Right lobe of liver (tissue), 6 donors: ENCODE results near the gene ANXA2. TPM values are rescaled to one million over a fixed set of nuclear protein-coding genes. Genes with fewer than 3 reads are reported as not detected.

Source experiments
- ATAC-seq, 4 donors: fragments of 200-7000 bp; cut with Tn5 transposase; one replicate each; pipeline ENCODE4 v1.9.1; 2020; ENCODE audit warnings: mild to moderate bottlenecking in 4 of 4, moderate library complexity in 4 of 4
- DNase-seq, 3 donors: peaks; one replicate each; pipeline ENCODE4 v3.0.0-alpha.2; 2020
- H3K27ac ChIP-seq, 3 donors: fragments of 200-600 bp; one replicate each; pipeline ENCODE4 v1.8.0; 2022
- H3K27me3 ChIP-seq, 2 donors: fragments of 200-600 bp; one replicate each; pipeline ENCODE4 v1.8.0; 2022
- H3K36me3 ChIP-seq, 4 donors: fragments of 200-600 bp; sonication (generic) in 1 of 4; one replicate each; pipeline versions ENCODE4 v1.5.1 to v1.8.0; 2017 to 2022; ENCODE audit warnings: control low read depth in 1 of 4
- H3K4me1 ChIP-seq, 4 donors: fragments of 200-600 bp; sonication (generic) in 1 of 4; one replicate each; pipeline versions ENCODE4 v1.5.1 to v1.8.0; 2017 to 2022; ENCODE audit warnings: control low read depth in 1 of 4
- H3K4me3 ChIP-seq, 3 donors: fragments of 200-600 bp; one replicate each; pipeline ENCODE4 v1.8.0; 2022
- H3K9me3 ChIP-seq, 4 donors: fragments of 200-600 bp; sonication (generic) in 1 of 4; one replicate each; pipeline versions ENCODE4 v1.5.1 to v1.8.0; 2017 to 2022; ENCODE audit warnings: control low read depth in 1 of 4
- POLR2A ChIP-seq: fragments of 450-650 bp; IDR thresholded peaks from one replicate; pipeline ENCODE4 v1.6.1; 2017; ENCODE audit warnings: antibody characterized with exemption, mild to moderate bottlenecking
- WGBS: methylation state at CpG from one replicate; pipeline ENCODE4 v1.1.6; 2018; ENCODE audit warnings: low coverage, low lambda C conversion rate; ENCODE audit not compliant: insufficient coverage; ENCODE audit errors: missing lambda C conversion rate; 5-methylcytosine and 5-hydroxymethylcytosine counted together
- intact Hi-C, 2 donors: fragments of 100-400 bp; cut with DNase I; formaldehyde crosslinking; loops; one replicate each; pipeline versions ENCODE4 v1.11.2 to v1.14.1; 2022
- total RNA-seq, 6 experiments: library from RNA; depleted of rRNA in 2 of 6; stranded (reverse); fragments of >200 nt in 2 of 6; fragmentation: NEBNext Ultra II Directional in 3 of 6; extraction: Animal tissue kit (Norgen Biotek cat#: 25700) in 3 of 6; gene quantifications; one replicate each; pipeline versions ENCODE4 v1.1.0 to v1.2.4, GENCODE V29; 2016 to 2023
- TF ChIP-seq, protein P1 (sequence below), 4 donors: fragments of 200-600 bp in 3 of 4; fragments of 450-650 bp in 1 of 4; IDR thresholded peaks; one replicate each; pipeline versions ENCODE4 v1.5.1 to v1.8.0; 2016 to 2022; ENCODE audit warnings: antibody characterized with exemption in 4 of 4, mild to moderate bottlenecking in 2 of 4
- donor health status: DM: no; HTN: yes; CAD: no.
- donor health status: DM: no; HTN: no; CAD: no.
- donor health status: DM: no; HTN: no; CAD: no.
- donor health status: DM: no; HTN: yes; CAD: no.
- donor health status: DM: no; HTN: yes; CAD: no.

Gene ANXA2
- total RNA-seq, 6 experiments from 2014 or later, result 62.2 to 419 (median 178) TPM

DNA sequence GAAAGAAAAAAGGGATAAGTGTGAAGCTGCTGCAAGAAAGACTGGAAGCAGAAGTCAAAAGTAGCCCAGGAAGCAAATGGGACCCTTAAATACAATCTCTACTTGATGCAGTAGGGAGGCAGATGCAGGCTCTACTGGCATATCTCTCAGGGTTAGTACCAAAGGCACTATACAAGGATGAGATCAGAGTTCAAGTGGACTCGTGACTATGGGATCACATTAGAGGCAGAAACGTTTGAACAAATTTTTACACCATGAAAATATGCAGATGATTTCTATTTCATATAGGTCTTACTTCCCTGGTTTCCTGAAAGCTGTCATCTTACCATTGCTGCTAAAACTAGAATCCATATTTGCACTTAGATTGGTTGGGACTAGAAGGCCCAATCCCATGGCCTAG lies 27.7 kb upstream of the ANXA2 start:
- intact Hi-C loops, result no loop called here
- no peak overlapping the region for H3K4me3 ChIP-seq
- H3K4me1 ChIP-seq, result peaks cover 0 to 4% (median 0%) of the 10 kb centered on the region in 4 donors
- DNase-seq (no peak), ATAC-seq (no peak)
- 96% methylated on average over 2 of the region's 2 CpGs for WGBS
- TF ChIP-seq, protein P1, sequence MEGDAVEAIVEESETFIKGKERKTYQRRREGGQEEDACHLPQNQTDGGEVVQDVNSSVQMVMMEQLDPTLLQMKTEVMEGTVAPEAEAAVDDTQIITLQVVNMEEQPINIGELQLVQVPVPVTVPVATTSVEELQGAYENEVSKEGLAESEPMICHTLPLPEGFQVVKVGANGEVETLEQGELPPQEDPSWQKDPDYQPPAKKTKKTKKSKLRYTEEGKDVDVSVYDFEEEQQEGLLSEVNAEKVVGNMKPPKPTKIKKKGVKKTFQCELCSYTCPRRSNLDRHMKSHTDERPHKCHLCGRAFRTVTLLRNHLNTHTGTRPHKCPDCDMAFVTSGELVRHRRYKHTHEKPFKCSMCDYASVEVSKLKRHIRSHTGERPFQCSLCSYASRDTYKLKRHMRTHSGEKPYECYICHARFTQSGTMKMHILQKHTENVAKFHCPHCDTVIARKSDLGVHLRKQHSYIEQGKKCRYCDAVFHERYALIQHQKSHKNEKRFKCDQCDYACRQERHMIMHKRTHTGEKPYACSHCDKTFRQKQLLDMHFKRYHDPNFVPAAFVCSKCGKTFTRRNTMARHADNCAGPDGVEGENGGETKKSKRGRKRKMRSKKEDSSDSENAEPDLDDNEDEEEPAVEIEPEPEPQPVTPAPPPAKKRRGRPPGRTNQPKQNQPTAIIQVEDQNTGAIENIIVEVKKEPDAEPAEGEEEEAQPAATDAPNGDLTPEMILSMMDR (IDR thresholded peaks at IDR 0.05), result no peak
- no peak overlapping the region for H3K27ac ChIP-seq
- H3K9me3 ChIP-seq, result no peaks in the 10 kb centered on the region
- H3K27me3 ChIP-seq, result no peaks in the 10 kb centered on the region
- peaks cover 0 to 16% (median 0%) of the 10 kb centered on the region in 4 donors for H3K36me3 ChIP-seq

DNA sequence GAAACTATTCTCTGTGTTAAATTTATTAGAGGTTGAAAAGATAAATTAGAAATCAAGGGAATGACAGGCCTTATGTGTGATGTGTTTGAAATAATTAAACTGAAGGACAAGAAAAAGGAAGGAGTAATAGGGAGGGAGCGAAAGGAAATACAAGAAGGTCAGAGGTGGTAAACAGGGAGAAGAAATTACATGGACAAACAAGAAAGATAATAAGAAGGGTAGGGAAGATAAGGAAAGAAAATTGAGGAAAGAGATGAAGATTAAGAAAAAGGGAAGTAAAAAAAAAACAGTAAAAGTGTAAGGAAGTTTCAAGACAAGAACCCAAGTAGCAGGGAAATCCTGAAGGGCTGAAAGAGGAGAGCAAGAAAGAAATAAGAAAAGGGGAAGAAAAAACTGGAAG lies 26.2 kb upstream of the ANXA2 start:
- 100% methylated on average over 1 of the region's 1 CpG for WGBS
- H3K27ac ChIP-seq, result no peak overlapping the region
- intact Hi-C loops, result no loop called here
- H3K9me3 ChIP-seq, result no peaks in the 10 kb centered on the region
- ATAC-seq, result no peak
- peaks cover 0 to 12% (median 0%) of the 10 kb centered on the region in 4 donors for H3K36me3 ChIP-seq
- peaks cover 0 to 9% (median 0%) of the 10 kb centered on the region in 4 donors for H3K4me1 ChIP-seq
- DNase-seq, result no peak
- no peak overlapping the region for H3K4me3 ChIP-seq
- no peaks in the 10 kb centered on the region for H3K27me3 ChIP-seq
- TF ChIP-seq POLR2A, result no peak

DNA sequence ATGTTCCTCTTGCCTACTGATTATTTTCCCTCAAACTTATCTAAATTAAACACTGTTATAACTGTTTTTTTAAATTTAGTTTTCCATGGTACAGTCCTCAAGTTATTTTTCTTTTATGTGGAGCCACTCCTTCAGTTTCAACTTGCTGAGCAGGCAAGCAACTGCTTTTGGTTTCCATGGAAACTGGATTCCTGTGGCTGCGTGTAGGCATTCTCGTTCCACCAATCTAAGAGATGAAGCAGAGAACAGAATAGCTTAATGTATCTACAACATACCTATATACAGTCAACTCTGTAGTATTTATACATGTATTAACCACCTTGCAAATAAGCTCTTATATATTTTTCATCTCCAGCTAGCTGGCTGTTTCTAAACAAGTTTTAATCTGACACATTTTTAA lies 25.8 kb upstream of the ANXA2 start:
- peaks cover 0 to 9% (median 0%) of the 10 kb centered on the region in 4 donors for H3K4me1 ChIP-seq
- TF ChIP-seq, protein P1 (IDR thresholded peaks at IDR 0.05), result no peak
- TF ChIP-seq POLR2A, result no peak
- no peak for DNase-seq

GRCh38 chr15:60421544-60421943 lies 23.8 kb upstream of the ANXA2 start:
- H3K9me3 ChIP-seq, result no peaks in the 10 kb centered on the region
- WGBS, result 77% methylated on average over 1 of the region's 1 CpG
- intact Hi-C loops, result no loop called here
- no peaks in the 10 kb centered on the region for H3K27me3 ChIP-seq
- H3K27ac ChIP-seq, result no peak overlapping the region
- H3K4me1 ChIP-seq, result peaks cover 0 to 9% (median 0%) of the 10 kb centered on the region in 4 donors
- H3K36me3 ChIP-seq, result peaks cover 0 to 3% (median 0%) of the 10 kb centered on the region in 4 donors
- no peak for DNase-seq
- no peak overlapping the region for H3K4me3 ChIP-seq
- no peak for ATAC-seq
- TF ChIP-seq, protein P1 (IDR thresholded peaks at IDR 0.05), result no peak
- TF ChIP-seq POLR2A, result no peak

More for the DNA sequence above, 25.8 kb upstream of the ANXA2 start:
- no peaks in the 10 kb centered on the region for H3K9me3 ChIP-seq
- H3K4me3 ChIP-seq, result no peak overlapping the region
- WGBS, result 53% methylated on average over 2 of the region's 2 CpGs
- H3K27me3 ChIP-seq, result no peaks in the 10 kb centered on the region
- H3K27ac ChIP-seq, result no peak overlapping the region
- intact Hi-C loops, result no loop called here
- ATAC-seq, result no peak
- peaks cover 0 to 12% (median 0%) of the 10 kb centered on the region in 4 donors for H3K36me3 ChIP-seq

- 63% methylated on average over 2 of the region's 2 CpGs for WGBS
- Histone ChIP-seq H3K4me3 (no peak overlapping the region), H3K9me3 (no peaks in the 10 kb centered on the region), H3K27me3 (no peaks in the 10 kb centered on the region), H3K27ac (no peak overlapping the region), H3K36me3 (peaks cover 0 to 3% (median 0%) of the 10 kb centered on the region in 4 donors), H3K4me1 (peaks cover 0 to 9% (median 0%) of the 10 kb centered on the region in 4 donors)
- no peak for TF ChIP-seq POLR2A
- TF ChIP-seq, protein P1 (IDR thresholded peaks at IDR 0.05), result no peak
- intact Hi-C loops, result no loop called here
- peak; percentile 40 to 79 (median 52) for ATAC-seq
- DNase-seq, result no peak
These were observed 22.5 kb upstream of the ANXA2 start for GRCh38 chr15:60420203-60420716.
